ENCODE data around the gene RAP1GAP.

The RAP1GAP gene

GRCh38 chr1:21607549-21608529 is 61.3 kb downstream of the RAP1GAP start:
- peak; percentile 54 for DNase-seq

- no peak for DNase-seq
These were observed 63.0 kb downstream of the RAP1GAP start for GRCh38 chr1:21605964-21606705.

GRCh38 chr1:21605012-21605715 is 64.0 kb downstream of the RAP1GAP start:
- peak; percentile 34 for DNase-seq

GRCh38 chr1:21604208-21604957 is 64.8 kb downstream of the RAP1GAP start:
- peak; percentile 26 for DNase-seq

- no peak for DNase-seq
These were observed 65.7 kb downstream of the RAP1GAP start for GRCh38 chr1:21603177-21604138.

- no peak for DNase-seq
These were observed 67.7 kb downstream of the RAP1GAP start for GRCh38 chr1:21601278-21602048.

GRCh38 chr1:21599402-21599801 is 69.8 kb downstream of the RAP1GAP start:
- DNase-seq, result no peak

GRCh38 chr1:21598904-21599303 is 70.3 kb downstream of the RAP1GAP start:
- no peak for DNase-seq

GRCh38 chr1:21598417-21598816 is 70.7 kb downstream of the RAP1GAP start:
- no peak for DNase-seq

GRCh38 chr1:21597753-21598152 is 71.4 kb downstream of the RAP1GAP start:
- no peak for DNase-seq

GRCh38 chr1:21596628-21597027 is 72.5 kb downstream of the RAP1GAP start:
- no peak for DNase-seq

- DNase-seq, result no peak
These were observed 73.0 kb downstream of the RAP1GAP start for GRCh38 chr1:21596174-21596573.

GRCh38 chr1:21594935-21595897 is 73.9 kb downstream of the RAP1GAP start:
- DNase-seq, result peak; percentile 77

GRCh38 chr1:21594501-21594900 is 74.7 kb downstream of the RAP1GAP start:
- DNase-seq, result no peak

- no peak for DNase-seq
These were observed 75.9 kb downstream of the RAP1GAP start for GRCh38 chr1:21593231-21593630.

- DNase-seq, result no peak
These were observed 76.9 kb downstream of the RAP1GAP start for GRCh38 chr1:21592086-21592865.

GRCh38 chr1:21590934-21591333 is 78.2 kb downstream of the RAP1GAP start:
- no peak for DNase-seq

- no peak for DNase-seq
These were observed 78.9 kb downstream of the RAP1GAP start for GRCh38 chr1:21590126-21590880.

Data from DMS53 (cell line).